GM19238 (cell line): Measurements from ENCODE around the gene CDSN.
A peak's percentile ranks its signal among the peaks of the same experiment; 100 is the strongest.

Experiments
- DNase-seq: peaks from one replicate; pipeline ENCODE4 v3.0.0; 2011; ENCODE audit warnings: low spot score; ENCODE audit not compliant: insufficient read length

Gene CDSN

DNA sequence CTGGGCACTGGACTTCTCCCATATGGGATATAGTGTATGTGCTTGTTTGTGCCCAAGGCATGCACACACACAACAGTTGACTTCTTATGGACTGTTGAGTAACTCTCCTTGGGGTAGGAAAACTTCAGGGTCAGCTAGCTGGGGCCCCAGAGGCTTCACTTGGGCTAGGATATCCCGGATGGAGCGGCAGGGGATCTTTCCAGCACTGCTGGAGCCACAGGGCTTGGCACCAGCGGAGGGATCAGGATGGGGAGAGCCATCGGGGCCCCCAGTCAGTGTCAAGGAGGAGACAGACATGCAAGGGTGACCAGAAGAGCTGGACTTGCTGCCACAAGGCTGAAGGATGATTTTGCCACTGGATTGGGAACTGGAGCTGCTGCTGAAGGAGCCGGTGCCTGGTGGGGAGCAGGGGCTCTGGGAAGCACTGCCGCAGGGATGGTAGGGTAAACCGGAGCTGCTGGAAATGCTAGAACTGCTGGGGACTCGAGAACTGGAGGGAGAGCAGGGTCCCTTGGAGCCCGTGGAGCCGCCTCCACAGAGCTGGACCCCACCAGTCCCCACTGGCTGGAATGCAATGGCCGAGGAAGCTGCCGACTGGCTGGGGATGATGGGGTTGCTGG, 4.2 kb downstream of the CDSN start:
- no peak for DNase-seq

DNA sequence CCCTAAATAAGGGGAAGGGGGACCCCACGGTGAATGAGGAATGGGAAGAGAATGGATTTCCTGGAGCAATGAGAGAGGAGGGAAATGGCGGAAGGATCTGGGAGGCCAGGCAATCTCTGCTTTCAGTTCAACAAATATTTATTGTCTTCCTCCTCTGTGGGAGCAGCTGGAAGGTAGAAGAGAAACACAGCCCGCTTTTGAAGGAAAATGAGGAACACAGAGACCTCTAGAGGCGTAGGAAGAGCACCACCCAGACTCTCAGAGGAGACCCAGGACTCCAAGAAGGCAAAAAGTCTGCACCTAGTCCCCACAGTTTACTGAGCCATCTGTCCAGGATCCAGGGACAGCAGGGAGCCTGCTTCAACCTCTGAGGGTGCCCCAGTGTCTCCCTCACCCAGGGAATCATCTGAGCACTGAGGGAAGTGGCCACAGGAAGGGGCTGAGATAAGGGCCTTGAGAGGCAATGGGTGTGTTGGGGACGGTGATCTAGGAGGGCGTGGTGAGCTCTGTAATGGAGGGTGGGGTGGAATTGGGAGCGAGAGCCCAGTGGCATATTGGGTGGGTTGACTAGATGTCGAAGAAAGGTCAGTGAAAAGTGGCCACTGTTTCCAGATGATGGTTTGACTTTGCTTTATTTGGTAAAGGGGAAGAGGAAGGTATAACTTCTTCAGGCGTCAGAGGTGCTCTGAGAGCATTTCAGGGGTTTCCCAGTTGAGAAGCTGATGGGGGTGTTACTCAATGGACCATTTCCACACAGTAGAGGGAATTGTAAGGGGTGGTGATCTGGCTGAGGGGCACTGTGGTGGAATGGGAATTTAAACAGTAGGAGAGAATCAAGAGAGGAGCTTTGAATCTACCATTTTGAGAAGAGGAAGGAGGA, 5.0 kb downstream of the CDSN start:
- no peak for DNase-seq

DNA sequence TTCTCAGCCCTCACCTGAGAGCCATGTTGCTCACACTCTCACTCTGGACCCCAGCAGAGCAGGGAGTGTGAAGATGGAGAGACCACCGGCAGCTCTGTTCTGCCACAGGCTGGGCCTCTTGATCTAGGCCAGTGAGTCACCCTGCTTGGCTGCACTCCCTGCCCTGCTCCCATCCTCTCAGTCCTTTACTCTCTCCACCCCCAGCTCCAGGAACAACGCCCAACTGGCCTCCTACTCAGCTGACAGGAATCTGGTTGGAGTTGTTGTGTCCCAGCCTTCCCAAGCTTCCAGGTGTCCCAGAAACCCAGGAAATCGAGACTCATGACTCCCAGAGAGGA, 5.7 kb downstream of the CDSN start, which contains the start of gene PSORS1C1:
Gene PSORS1C1 (plus strand): TSS at position 260 of the 338 bp plus-strand sequence. CDS start 14,833 bp downstream, outside the sequence.
- DNase-seq = no peak

DNA sequence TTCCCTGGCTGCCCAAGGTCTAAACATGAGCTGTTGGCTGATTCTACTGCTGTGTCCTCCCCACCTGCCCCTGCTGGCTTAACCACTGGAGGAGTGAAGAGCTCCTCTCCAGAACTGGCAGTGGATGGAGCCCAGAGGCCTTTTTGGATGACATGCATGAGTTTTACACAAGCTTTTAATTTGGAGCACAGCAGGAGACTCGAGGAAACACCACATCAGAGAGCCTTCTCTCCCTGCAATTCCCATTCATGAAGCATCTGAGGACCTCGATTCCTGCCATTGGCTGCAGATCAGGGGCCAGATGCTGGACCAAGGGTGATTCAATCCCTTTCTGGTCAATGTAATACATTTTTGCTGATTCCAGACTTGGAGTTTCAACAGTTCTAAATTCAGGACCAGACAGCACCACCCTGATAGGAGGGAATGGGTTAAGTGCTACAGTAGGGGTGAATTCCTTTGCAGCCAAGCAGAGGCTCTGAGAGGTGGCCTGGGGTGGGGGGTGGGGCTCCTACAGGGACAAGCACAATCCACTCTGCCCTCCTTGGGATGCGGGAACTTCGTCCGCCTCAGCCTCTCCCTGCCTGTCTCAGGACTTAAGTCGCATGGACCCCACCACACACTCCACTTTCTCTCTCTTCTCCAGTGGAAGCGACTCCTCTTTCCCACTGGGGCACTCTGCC, 6.2 kb downstream of the CDSN start:
- no peak for DNase-seq

DNA sequence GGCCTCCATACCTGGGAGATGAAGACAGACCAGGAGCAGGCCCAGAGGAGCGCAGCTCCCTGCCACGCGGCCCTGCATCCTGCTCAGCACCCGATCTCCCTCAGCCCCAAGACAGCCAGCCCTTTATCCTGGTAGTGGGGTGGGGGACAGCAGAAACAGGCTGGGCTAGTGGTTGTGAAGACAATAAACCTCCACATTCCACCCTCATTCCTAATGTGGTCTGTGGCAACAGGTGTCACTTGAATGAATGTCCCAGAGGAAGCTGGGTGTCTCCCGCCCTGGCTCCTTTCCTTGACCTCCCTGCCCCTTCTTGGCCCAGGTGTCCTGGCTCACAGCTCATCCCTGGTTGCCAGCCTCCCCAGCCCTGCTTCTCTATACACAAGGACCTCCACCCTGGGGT, 7.8 kb downstream of the CDSN start, which contains the start of gene C6orf15:
Gene C6orf15 (minus strand): TSS at position 98 of the 400 bp plus-strand sequence. CDS start 20 bp downstream, at position 78.
- no peak for DNase-seq

DNA sequence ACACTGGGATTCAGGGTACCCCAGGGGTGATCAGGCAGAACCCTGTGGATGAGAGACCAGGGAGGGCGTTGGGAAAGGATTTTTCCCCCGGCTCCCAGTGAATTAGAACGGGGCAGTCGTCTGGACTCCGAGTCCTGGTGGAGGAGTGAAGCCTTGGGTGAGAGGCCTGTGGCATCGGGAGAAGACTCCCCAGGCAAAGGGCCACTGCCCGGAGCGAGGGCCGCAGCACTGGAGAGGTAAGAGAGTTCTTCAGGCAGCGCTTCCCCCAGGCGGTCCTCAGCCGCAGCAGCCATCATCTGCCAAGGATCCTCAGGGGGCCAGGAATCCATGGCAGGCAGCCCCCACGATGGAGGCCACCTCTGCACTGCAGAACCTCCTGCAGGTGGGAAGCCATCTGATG, 8.5 kb downstream of the CDSN start:
- no peak for DNase-seq

DNA sequence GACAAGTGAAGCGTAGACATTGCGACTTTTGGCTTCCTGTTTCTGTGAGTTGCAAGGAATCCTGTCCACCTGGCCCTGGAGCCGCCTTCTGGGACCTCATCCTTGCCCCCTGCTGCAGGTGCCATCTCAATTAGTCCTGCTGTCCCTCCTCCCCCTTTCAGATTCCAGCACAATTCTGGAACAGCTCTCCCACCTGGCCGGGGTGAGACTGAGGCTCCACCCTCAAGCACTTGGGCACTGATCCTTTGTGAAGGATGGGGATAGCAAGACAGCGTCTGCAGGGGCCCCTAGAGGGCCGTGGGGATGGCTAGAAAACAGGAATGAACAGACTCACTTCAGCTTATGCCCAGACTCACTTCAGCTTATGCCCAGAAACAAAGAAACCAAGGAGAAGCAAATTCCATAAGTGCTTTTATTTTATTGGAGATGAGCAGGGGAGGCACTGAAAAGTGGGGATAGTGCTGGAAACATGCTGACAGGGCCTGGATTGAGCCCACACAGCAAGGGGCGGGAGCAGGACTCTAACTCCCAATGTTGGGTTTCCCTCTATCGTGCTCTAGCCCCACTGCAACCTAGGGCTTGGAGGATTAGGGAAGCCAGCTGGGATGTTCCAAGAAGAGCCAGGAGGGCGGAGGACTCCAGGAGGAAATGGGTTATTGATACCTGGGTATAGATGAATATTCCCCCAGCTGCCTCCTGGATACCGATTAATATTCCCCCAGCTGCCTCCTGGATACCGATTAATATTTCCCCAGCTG, 9.2 kb downstream of the CDSN start:
- DNase-seq = no peak

DNA sequence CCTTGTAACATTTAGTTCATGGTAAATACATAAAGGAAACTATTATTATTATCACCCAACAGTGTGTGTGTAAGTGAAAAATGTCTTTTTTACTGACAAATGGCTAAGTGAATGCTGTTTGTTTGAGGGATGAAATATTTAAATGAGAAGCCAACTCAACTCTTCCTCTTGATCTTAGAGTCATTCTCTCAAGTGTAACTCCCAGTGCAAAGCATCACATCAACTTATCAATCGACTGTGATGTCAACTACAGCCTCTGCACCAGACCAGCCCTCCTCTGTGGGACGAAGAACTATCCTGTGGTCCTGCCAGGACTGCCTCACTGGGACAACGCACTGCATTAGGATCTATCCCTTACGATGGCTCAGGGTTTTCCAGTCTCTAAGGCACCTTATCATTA, 13.2 kb downstream of the CDSN start:
- no peak for DNase-seq

DNA sequence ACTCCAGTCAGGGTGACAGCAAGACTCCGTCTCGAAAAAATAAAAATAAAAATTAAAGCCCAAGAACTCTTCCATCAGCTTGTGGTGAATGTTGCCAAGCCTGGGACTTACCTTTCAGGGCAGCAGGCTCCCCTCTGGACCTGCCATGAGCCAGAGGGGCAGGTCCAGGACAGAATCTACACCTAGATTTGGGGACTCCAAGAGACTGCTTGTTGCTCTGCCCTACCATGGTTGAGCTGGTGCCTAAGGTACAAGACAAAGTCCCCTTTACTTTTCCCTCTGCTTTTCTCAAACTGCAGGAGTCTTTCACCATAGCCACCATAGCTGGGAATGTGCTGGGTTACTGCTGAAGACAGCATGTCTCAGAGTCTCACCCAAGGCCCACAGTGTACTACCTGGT, 17.1 kb downstream of the CDSN start:
- no peak for DNase-seq

DNA sequence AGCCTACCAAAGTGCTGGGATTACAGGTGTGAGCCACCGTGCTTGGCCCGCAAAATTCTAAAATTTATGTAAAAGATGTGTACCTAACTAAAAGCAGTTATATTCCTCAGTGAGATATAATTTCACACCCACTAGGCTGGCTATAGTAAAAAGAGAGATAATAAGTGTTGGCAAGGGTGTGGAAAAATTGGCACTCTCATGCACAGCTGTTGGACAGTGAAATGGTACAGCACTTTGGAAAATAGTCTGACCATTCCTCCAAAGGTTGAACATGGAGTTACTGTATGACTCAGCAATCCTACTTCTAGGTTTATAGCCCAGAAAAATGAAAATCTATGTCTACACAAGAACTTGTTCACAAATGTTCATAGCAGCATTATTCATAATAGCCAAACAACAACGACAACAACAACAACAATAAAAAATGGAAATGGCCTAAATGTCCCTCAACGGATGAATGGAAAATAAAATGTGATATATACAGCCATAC, 21.8 kb downstream of the CDSN start:
- DNase-seq = no peak

DNA sequence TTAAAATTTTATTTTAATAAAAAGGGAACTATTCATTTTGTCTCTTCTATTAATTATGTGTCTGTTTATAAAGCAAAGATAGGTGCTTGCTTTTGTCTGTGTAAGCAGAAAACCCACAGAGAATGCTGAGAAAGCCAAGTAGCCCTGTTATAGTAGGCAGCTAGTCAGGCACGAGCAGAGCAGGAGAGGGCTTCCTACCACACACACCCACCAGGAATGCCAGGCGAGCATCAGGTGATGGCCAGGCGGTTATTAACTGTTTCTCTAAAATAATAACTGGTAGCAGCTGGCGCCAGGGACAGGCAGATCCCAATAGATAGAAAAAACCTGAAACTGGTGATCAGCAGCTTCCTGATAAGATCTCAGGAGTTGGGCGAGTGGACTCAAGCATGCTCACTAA, 23.6 kb downstream of the CDSN start:
- DNase-seq = no peak

DNA sequence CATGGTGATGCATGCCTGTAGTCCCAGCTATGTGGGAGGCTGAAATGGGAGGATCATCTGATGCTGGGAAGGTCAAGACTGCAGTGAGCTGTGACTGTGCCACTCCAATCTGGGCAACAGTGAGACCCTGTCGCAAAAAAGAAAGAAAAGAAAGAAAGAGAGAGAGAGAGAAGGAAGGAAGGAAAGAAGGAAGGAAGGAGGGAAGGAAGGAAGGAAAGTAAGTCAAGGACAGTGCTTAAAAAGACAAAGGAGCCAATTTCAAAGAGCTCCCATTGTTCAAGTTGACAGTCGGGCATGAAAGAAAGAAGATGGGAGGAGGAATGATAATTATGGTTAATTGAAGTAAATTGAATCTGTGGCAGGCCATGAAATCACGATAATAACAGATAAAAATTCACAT, 24.0 kb downstream of the CDSN start:
- no peak for DNase-seq

DNA sequence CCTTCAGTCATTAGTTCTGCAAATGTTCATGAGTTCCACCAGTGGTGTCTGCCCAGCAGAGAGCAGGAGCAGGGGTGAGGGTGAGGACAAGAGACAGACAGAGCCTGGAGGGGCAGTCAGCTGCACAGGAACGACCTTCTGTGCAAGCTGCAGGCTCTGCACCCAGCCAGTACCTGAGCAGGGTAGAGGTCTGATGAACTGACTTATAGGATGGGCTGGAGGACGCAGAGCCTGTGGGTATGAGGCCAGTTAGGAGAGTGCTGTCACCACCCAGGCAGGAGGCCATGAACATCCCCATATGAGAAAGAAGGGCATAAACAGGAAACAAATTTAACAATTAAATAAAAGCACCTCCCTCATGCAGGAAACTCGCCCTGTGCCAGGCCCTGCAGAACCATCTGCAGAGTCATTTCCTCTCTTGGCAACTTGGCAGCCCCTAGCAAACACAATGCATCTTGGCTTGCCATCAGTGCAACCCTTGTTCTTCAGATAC, 25.8 kb downstream of the CDSN start:
- no peak for DNase-seq

DNA sequence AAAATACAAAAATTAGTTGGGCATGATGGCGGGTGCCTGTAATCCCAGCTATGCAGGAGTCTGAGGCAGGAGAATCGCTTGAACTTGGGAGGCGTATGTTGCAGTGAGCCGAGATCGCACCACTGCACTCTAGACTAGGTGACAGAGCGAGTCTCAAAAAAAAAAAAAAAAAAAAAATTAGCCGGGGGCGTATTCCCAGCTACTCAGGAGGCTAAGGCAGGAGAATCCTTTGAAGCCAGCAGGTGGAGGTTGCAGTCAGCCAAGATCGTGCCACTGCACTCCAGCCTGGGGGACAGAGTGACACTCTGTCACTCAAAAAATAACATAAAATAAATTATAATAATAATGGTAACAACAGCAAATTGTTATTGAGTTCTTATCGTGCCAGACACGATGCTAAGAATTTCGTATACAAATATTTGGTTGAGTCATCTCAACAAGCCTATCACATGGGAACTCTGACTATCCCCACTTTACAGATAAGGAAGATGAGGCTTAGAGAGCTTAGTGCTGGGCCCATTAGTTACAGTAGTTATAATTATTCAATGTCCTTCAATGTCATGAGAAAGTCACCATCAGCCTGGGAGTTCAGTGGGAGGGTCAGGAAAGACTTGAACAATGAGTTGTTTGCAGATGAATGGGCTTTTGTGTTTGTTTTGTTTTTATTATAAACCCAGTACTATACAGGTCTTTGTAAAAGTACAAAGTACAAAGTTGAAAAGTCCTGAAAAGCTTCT, 27.3 kb downstream of the CDSN start:
- DNase-seq = no peak

DNA sequence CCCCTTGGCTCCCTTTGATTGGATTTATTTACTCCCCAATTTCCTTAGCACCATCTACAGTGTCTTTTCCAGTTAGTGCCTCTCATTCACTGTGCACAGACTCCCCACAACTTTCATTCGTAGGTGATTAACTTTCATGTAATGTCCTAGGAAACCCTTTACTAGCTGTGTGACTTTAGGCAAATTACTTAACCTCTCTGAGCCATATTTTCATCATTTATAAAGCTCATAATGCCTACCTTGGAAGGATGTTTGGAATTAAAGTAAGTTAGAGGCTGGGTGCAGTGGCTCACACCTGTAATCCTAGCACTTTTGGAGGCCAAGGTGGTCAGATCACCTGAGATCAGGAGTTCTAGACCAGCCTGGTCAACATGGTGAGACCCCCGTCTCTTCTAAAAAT, 28.0 kb downstream of the CDSN start:
- DNase-seq = no peak

DNA sequence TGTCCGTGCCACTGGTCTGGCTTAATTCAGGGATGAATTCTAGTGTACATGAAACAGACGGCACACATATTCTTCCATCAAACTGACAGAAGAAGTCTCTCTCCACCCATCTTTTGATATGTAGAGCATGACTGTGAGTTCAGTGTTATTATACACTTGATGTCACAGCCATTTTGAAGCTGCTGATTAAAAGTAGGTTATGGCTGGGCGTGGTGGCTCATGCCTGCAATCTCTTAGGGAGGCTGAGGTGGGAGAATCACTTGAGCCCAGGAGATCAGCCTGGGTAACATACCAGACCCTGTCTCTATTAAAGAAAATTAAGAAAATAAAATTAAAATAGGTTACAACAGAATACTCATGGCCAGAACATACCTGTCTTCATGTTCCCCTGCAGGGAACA, 28.6 kb downstream of the CDSN start:
- no peak for DNase-seq

DNA sequence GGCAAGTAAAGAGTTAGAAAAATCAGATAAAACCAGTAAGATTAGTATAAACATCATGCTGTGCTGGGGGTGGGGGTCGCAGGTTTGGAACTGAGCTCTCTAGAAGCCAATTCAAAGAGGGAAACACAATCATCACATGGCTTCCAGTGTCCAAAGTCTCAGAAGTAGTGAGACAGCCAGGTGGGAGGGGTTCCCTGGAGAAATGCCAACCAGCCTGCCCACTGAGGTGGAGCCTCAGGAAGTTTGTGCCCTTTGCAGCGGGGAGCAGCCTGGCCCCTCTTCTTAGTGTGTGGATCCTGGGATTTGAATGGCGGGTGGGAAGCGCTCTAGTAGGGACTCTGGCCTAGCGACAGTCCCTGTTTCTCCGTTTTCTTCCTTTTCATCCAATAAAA, 29.3 kb downstream of the CDSN start:
- DNase-seq = no peak

DNA sequence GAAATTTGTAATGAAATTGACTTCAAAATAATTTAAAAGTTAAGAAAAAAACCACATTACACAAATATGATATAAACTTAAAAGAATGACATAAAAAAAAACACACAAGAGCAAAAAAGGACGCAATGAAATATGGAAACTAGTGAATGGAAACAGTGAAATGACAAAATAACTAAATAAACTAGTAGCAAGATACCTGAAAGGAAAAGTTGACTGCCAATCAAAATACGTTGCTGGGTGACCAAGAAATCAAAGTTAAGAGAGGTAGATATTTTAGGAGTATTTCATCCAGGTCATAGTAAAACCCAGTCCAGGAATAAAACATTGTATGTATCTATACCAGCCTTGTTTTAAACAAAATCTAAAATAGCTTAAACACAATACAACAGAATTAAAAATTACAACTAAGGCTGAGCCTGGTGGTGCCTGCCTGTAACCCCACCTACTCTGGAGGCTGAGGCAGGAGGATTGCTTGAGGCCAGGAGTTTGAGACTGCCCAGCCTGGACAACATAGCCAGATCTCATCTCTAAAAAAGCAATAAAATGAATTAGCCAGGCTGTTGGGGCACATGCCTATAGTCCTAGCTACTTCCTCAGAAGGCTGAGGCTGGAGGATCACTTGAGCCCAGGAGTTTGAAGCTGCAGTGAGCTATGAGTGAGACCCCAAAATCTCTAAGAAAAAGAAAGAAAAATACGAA, 29.8 kb downstream of the CDSN start:
- DNase-seq = no peak

DNA sequence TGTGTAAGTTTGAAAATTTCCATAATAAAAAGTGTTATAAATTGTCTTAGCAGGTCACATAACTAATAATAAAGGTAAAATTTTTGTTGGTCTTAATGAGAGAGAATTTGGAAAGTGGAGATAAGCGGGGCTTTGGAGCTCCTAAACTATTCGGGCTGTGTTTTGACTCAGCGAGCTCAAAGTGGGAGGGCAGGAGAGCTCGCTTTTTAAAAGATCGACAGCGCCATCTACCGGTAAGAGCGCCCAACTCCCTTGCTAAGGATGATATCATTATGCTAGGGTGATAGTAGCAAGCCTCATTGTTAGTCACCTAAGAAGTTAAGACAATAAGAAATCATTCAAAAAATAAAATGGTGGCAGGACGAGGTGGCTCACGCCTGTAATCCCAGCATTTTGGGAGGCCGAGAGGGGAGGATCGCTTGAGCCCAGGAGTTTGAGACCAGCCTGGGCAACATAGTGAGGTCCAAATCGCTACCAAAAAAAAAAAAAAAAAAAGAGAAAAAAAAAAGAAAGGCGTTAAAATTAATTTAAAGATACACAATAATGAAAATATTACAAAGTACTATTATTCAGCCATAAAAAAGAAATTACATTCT, 32.7 kb downstream of the CDSN start:
- peak; percentile 72 for DNase-seq
